HG03135 (cell line): Measurements from ENCODE around the gene ID2.

ENCODE experiments used
- ATAC-seq: cut with Tn5 transposase; IDR thresholded peaks from one replicate; pipeline ENCODE4 v1.9.1; 2021; ENCODE audit warnings: mild to moderate bottlenecking, moderate library complexity; ENCODE audit not compliant: unreplicated experiment

Gene ID2

DNA sequence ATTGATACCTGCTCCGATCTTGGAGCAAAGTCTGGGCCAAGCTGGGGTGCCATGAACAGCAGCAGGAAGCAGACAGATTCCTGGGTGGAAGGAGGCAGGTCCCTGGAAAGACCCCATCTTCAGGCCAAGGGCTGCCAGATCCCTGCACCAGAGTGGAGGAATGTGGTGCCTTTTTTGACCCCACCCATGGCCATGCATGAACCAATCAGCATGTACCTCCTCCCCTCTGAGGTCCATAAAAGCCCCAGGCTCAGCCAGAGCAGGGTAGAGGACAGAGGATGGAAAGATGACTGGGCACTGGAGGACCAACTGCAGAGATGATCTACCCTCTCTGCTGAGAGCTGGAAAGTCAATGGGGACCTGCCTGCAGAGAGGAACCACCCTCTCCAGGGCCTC is 34.4 kb upstream of the ID2 start:
- no peak for ATAC-seq

DNA sequence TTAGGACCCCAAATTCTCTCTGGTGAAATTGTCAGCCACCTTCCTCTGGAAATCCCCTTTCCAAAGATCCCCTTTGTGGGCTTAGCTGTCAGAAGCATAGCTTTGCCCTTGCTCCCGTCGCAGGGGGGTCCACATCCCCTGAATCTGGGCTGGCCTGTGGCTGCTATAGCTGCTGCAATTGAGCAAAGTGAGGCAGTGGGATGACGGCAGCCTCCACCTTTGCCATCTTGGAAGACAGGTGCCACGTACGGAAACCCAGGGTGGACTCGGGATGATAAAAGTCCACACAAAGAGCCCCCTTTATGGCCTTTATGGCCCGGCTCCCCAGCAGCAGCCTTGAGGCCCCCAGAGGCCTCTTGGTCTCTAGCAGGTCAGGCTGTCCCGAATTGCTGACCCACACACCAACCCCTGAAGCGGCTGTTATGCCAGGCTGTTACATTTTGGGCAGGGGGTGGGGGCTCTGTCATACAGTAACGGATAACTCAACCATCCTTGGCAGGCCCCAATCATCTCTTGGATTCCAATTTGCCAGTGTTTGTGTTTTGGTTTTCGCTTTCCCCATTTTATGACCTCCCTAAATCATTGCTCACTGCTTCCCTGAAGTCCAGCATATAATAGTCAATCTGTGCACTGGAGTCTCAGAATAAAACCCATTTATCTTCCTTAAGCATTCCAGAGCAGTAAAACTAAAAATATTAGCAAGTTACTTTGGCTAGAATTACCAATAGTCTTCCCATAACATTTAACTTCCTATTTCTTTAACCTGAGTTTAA is 33.2 kb upstream of the ID2 start:
- ATAC-seq: no peak

DNA sequence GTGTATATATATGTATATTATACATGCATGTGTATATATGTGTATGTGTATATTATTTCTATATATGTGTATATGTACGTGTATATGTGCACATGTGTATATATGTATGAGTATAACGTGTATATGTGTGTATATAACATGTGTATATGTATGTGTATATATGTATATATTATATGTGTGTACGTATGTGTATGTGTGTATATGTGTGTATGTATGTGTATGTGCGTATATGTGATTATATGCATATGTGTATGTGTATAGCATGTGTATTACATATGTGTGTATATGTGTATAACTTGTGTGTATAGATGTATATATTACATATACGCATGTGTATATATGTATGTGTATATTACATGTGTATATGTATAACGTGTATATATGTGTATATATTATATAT is 32.1 kb upstream of the ID2 start:
- no peak for ATAC-seq

DNA sequence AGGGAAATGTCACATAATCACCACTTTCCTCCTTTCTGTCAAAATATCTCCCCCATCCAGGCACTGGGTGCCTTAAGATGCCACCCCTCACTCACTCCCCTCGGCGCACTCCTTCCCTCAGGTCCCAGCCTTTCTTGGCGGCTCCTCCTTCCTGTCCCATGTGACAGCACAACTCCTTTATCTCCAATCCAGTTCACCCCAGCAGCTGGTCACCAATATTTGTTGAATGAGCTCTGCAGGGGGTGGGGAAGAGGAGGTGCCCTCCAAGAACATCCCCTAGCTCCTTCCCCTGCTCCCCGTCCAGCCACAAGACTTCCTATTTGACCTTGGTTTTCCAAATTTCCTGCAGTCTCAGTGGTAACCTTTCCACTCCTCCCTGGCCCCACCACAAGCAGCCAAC is 31.6 kb upstream of the ID2 start:
- ATAC-seq: no peak

DNA sequence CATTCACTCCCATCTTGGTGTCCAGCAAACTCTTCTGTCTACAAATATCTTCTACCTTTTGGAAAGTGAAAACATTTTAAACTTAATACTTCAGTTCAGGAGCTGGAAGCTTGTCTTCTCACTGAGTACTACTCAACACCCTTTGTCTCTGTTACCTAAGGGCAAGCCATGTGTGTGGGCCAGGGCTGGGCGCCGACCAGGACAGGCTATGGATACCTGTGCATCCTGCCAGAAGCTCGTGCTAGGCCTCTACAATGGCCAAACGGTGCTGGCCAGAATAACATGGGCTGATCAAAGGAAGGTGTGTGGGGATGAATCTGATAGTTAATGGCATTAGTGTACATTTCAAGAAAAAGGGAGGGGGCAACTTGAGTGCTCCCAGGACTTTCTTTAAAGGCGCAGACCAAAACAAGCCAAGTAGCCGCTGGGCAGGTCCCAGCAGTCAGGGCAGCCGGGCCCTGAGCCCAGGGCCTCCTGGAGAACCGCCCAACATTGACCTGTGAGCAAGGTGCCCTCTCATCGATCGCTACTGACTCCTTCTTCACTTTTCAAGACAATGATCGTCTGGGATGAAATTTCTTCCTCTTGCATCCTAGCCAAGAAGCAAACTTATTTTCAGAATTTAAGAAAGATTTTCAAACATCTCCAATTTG is 29.0 kb upstream of the ID2 start:
- no peak for ATAC-seq

DNA sequence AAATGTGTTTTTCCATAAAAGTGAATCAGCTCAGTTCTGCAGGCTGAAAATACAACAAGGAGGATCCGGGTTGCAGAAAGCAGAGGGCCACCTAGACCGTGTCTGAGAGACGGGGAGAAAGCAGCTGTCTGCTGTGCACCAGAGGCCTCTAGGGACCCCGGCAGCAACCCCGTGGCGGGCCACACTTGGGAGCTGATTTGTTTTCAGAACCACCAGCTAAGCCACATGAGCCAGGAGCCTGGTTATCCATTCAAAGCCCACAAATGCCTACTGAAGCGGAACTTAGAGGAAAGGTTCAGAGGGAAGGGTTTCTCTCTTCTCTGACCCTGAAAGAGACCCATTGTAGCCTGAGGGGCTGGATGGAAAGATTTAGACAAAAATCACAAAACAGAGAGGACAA is 28.4 kb upstream of the ID2 start:
- no peak for ATAC-seq

DNA sequence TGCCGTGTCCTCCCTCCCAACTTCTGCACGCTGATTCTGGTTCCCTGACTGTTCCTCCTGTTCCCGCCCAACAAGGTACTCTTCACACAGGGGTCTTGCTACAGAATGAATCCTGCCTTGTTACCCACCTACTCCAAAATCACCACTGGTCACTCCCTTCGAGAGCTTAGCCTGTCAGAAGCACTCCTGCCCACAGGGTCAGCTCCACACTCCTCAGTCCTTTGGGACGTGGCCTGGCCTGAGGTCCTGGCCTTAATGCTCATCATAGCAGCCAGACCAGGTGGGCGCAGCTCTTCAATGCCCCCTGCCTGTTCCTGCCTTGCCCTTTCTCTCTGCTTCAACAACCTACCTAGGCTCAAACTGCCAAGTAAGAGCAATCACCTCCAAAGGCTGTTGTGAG is 27.8 kb upstream of the ID2 start:
- ATAC-seq: no peak

DNA sequence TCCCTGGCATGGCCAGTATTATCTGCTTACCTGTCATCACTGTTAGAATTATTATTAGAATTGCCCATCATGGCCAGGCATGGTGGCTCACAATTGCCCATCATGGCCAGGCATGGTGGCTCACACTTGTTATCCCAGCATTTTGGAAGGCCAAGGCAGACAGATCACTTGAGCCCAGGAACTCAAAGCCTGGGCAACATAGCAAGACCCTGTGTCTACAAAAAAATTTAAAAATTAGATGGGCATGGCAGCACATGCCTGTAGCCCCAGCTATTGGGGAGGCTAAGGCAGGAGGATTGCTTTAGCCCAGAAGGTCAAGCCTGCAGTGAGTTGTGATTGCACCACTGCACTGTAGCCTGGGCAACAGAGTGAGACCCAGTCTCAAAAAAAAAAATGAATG is 27.4 kb upstream of the ID2 start:
- ATAC-seq: no peak

DNA sequence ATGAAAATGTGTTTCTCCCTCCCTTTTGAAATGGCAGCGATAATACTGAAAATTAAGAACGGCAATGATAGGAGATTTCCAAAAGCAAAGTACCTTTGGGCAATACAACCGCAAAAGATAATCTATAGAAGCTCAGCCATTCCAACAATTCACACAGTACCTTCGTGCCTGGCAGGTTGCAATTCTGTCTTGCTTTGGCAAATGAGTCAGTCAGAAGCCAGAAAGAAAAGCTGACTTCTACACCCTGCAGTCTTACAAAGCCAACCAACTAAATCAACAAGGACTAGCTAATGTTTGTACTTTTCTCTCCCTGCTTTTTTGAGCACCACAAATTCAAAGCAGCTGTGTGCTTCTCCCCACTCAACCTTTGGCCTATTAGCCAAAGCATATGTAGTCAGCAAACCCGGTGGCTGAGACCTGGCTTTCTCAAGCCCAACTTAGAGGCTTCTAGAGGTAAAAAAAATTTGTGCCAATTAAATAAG is 25.7 kb upstream of the ID2 start:
- no peak for ATAC-seq

DNA sequence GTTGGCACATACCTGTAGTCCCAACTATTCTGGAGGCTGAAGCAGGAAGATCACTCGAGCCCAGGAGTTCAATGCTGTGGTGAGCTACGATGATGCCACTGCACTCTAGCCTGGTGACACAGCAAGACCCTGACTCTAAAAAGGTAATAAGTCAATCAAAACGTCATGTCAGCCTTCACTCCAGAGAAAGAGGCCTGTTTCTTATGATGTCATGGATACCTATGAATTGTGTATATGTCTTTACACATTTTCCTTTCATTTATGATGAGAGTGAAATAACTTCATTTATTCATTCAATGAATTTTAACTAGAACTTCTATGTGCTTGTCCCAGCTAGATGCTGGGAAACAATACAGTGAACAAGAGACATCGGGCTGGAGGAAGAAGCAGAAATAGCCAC is 25.0 kb upstream of the ID2 start:
- no peak for ATAC-seq

DNA sequence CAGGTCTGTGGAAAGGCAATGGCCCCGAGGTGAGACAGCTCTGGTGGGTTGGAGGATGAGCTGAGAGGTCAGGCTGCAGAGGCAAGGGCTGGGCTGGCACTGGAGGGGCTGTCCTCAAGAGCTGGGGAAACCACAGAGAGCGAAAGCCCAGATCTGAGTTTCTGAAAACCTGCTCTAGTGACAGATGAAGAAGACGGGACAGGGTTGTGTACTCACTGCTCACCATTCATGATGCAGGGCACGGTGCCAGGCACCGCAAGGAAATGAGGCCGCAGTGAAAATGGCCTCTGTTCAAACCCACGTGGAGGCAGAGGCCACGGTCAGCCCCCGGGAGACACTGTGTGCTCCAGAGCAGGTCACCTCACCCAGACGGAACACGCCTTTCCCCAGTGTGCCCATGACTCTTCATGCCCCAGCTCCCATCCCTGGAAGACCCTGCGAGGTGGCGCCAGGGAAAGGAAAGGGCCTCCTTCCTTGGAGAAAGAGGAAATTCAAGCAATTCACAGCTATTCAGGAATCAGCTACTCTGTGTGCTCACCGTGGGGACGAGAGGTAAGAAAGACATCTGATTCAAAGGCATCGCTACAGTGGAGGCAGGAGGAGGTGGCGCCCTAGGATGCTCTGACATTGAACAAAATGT is 24.3 kb upstream of the ID2 start:
- no peak for ATAC-seq

DNA sequence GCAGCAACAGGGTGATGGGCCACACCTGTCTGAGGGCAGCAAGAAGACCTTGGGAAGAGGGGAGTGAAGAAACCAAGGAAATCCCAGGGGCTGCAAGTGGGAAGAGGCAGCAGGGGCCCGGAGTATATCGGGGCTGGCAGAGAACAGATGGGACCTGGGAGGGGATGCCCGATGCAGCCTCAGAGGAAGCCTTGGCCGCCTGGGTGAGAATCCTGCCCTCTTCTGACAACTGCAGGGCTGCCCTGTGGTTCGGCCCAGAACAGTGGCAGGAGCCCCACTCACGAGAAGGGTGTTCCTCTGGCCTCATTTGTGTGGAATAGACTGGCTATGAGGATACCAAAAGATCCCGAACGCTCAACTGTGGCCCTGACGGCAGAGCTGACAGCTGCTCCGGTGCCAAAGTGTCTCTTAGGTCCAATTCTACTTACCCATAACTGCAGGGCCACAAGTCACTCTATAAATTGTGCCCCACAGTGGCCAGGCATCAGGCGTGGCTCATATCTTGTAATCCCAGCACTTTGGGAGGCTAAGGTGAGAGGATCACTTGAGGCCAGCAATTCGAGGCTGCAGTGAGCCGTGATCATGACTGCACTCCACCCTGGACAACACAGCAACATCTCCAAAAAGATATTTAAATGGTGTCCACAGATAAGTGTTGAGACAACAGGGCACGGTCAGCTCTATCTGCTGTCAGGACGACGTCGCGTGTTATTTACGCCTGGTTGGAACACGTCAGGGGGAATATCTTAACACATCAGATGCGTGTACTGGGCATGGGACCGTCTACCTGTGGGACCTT is 23.6 kb upstream of the ID2 start:
- no peak for ATAC-seq

DNA sequence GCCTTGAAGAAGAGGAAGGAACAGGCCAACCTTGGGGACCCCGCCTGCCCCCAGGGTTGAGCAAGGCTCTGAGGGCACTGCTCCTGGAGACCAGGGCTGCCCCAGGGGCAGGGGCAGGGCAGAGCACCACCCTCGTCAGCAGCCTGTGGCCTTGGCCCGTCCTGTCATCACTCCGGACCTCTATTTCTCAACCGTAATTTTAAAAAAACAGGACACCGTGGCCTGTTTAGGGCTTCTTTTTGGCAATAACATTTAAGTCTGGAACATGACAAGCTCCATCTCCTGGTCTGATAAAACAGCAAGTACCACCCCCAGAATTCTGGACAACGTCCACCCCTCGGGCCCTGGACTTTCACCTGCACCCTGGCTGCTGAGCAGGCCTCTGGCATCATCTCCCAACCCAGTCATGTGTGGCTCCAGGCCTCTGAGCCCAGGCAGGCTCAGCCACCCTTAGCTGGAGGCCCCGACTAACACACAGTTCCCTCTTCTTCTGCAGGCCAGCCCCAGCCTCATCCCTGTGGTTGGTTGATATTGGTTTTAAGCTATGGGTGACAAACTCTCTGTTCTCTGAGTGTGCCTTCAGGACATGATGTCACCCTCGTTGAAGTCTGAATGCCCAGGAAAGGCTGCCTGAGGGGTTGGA is 22.6 kb upstream of the ID2 start:
- ATAC-seq: no peak

DNA sequence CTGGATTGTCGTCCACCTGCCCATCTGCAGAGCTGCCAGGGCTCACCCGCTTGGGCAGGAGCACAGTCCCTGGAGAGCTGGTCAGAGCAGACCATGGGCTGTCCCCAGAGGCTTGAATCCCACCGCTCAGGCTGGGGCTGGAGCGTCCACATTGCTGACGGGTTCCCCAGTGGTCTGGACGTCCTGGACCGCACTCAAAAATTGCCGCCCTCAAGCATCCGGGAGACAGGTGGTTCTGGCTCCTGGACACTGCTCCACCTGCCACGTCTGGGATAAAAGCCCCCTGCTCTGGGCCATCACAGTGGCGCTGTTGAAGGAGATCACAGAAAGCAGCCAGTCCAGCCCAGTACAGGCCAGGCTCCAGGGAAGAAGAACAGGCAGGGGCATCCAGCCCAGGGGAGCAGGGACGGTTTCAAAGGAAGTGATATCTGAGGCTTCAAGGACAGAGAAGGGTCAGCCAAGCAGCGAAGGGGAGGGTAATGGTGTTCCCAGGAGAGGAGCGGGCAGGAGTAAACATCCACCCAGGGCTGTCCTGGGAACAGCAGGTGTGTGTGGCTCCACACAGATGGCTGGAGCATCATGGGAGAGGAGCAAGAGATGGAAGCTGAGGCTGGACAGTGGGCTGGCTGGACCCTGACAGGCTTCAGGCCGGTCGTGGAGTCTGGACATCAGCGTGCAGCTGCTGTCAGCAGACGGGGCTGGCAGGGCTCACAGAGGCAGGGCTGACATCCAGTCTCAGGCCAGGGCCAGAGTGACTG is 21.9 kb upstream of the ID2 start:
- no peak for ATAC-seq

DNA sequence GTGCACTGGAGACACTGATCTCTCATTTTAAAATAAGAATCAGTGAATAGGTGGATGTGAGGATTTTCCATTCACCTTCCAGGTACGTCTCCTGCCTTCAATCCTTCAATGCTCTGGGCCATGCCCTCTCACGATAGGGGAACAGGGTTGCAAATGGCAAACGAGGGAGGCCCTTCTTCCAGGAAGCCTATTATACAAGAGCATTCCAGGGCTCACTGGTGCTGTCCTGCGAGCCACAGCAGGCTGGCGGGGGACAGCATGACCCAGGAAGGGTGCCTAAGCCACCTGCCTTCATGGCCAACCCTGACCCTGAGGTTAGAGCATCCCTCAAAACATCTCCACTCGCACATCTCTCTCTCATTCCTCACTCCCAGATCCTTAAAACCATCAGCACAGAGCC is 20.6 kb upstream of the ID2 start:
- no peak for ATAC-seq

DNA sequence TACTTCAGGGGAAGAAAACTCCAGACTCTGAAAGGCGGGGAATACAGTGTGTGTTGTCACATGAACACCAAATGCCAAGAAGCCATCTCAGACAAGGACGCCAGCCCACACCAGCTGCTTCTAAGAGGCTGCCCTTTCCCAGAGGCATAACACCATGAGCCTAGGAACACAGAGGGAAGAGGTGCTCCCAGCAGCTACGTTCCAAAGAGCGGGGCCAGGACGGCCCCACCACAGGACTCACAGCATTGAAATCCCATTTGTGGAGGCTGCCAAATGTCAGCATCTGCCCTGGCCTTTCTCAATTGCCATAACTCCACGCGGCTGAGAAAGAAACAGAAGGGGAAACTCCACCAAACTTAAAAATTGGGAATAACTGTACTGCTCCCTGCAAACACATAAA is 20.1 kb upstream of the ID2 start:
- ATAC-seq: no peak

DNA sequence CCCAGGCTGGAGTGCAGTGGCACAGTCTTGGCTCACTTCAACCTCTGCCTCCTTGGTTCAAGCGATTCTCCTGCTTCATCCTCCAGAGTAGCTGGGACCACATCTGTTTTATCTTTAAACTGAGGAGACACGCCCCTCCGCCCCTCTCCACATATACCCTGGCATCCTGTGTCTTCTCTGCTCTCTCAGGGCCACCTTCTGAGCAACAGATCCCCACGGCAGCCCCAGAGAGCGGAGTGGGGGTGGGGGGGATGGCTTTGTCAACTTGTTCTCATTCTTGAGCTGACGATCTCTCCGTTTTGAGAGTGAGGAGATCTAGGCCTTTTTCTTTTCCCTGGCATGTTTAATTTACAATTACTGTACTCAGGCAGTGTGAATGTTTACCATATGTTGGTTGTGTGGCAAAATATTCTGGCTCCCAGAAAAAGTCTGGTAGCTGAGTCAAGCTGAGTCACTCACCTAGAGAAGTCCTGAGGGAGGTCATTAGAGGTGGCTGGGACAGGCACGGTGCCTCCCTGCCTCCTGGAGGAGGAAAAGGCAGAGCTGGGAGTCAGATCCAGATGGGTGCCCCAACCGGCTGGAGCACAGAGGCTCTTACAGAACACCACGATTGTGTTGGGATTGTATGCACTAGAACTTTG is 19.5 kb upstream of the ID2 start:
- ATAC-seq: no peak

DNA sequence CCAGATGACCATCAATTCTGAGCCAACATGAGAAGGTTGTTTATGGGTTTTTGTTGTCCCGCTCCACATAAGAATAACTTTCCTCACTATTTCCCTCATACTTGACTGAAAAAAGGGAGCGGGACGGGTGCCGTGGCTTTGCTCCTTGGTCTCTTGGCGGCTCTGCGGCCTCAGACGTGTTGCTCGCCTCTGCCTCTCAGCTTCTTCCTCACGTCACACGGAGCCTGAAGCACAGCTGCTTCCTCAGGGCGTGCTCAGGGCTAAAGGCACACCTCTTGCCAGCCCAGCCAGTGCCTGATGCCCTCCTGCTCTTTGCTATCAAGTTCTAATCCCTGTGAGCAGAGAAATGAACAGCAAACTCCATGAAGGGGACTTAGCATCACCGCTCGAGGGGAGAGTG is 17.9 kb upstream of the ID2 start:
- no peak for ATAC-seq

DNA sequence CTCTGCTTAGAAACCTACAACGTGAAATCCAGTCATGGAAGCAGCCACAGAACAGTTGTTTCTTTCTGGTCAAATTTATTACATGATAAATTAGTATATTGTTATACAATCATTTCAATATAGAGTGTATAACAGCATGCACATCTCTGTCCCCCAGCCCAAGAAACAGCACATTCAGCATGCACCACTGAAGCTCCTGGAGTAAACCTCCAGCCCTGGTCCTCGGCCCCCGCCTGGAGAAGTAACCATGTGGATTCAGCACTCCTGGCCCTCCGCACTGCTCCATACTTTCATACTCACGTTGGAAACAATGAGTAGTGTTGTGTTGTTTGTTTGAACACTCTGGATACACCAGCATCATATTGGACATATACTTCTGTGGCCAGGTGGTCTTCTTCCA is 15.3 kb upstream of the ID2 start:
- no peak for ATAC-seq
